Activated CD8-positive, alpha-beta memory T cell treated with anti-CD3 and anti-CD28 coated beads for 4 hours (primary cell): ENCODE data around the gene BTNL3.

Source experiments
- DNase-seq, 2 donors: peaks; one replicate each; pipeline ENCODE4 v3.0.0-alpha.2; 2020; ENCODE audit warnings: low read depth in 2 of 2

Gene BTNL3

GRCh38 chr5:181047921-181048320, 59.3 kb downstream of the BTNL3 start:
- no peak for DNase-seq

GRCh38 chr5:181050016-181050415, 61.4 kb downstream of the BTNL3 start:
- no peak for DNase-seq

GRCh38 chr5:181051841-181052671, 63.4 kb downstream of the BTNL3 start:
- DNase-seq: no peak

- no peak for DNase-seq
Measured at GRCh38 chr5:181052672-181053487, 64.2 kb downstream of the BTNL3 start.

- no peak for DNase-seq
Measured at GRCh38 chr5:181053488-181054121, 65.0 kb downstream of the BTNL3 start.

- no peak for DNase-seq
Measured at GRCh38 chr5:181054138-181054537, 65.5 kb downstream of the BTNL3 start.

- DNase-seq: no peak
Measured at GRCh38 chr5:181054871-181055459, 66.3 kb downstream of the BTNL3 start.
